GM10266 (cell line): ENCODE measurements around the gene MGAT5.
A peak's percentile ranks its signal among the peaks of the same experiment; 100 is the strongest.

Experiments
- DNase-seq: peaks from one replicate; pipeline ENCODE4 v3.0.0; 2012; ENCODE audit errors: extremely low spot score
- CTCF ChIP-seq: IDR thresholded peaks from 2 replicates; pipeline ENCODE4 v1.5.1; 2012; ENCODE audit warnings: mild to moderate bottlenecking, low read depth; ENCODE audit not compliant: control insufficient read depth, insufficient read depth; ENCODE audit errors: missing control alignments

MGAT5 gene

GRCh38 chr2:134457353-134457752 lies 203.5 kb downstream of the MGAT5 start:
- DNase-seq = no peak

GRCh38 chr2:134457765-134458472 lies 204.0 kb downstream of the MGAT5 start:
- no peak for TF ChIP-seq CTCF
- no peak for DNase-seq

More at GRCh38 chr2:134457353-134457752, 203.5 kb downstream of the MGAT5 start:
- no peak for TF ChIP-seq CTCF

GRCh38 chr2:134458473-134458853 lies 204.6 kb downstream of the MGAT5 start:
- TF ChIP-seq CTCF = no peak
- no peak for DNase-seq

- no peak for DNase-seq
- no peak for TF ChIP-seq CTCF
Measured at GRCh38 chr2:134458950-134459349, 205.1 kb downstream of the MGAT5 start.

- TF ChIP-seq CTCF = no peak
- no peak for DNase-seq
Measured at GRCh38 chr2:134459706-134460406, 206.0 kb downstream of the MGAT5 start.

GRCh38 chr2:134460583-134460998 lies 206.7 kb downstream of the MGAT5 start:
- peak; percentile 59 for TF ChIP-seq CTCF
- DNase-seq = peak; percentile 56

GRCh38 chr2:134461511-134461910 lies 207.6 kb downstream of the MGAT5 start:
- no peak for TF ChIP-seq CTCF
- no peak for DNase-seq
